SU-DHL-6 (cell line): ENCODE results near the gene DNMT1.

ENCODE experiments used
- EZH2phosphoT487 ChIP-seq: fragments of 200-600 bp; sonication (generic), shearing (Covaris generic); conservative IDR thresholded peaks from 2 replicates; pipeline ENCODE4 v1.6.1; 2018; ENCODE audit warnings: mild to moderate bottlenecking, antibody characterized with exemption, low read length, moderate library complexity, mixed read lengths
- TF ChIP-seq, protein P1 (sequence below): fragments of 200-600 bp; sonication (generic); IDR thresholded peaks from one replicate; pipeline ENCODE4 v1.5.1; 2017; ENCODE audit warnings: antibody characterized with exemption, mild to moderate bottlenecking, low read length, moderate library complexity; ENCODE audit not compliant: insufficient read depth, poor library complexity, severe bottlenecking

DNA sequence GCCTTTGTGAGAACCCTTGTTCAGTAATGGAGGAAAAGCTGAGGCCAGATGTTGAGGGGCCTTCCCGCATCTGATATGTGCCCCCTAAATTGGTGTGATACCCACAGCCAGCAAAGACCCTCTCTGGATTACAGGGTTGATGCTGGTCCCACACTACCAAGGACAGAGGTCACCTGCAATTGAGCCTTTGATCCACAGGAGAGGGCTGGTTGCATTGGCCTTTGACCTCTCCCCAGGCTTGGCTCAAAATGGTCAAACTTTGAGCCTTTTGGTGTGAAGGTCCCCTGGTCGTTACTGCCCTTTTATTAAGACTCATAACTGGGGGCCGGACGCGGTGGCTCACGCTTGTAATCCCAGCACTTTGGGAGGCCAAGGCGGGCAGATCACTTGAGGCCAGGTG lies 48.9 kb upstream of the DNMT1 start:
- TF ChIP-seq, protein P1, sequence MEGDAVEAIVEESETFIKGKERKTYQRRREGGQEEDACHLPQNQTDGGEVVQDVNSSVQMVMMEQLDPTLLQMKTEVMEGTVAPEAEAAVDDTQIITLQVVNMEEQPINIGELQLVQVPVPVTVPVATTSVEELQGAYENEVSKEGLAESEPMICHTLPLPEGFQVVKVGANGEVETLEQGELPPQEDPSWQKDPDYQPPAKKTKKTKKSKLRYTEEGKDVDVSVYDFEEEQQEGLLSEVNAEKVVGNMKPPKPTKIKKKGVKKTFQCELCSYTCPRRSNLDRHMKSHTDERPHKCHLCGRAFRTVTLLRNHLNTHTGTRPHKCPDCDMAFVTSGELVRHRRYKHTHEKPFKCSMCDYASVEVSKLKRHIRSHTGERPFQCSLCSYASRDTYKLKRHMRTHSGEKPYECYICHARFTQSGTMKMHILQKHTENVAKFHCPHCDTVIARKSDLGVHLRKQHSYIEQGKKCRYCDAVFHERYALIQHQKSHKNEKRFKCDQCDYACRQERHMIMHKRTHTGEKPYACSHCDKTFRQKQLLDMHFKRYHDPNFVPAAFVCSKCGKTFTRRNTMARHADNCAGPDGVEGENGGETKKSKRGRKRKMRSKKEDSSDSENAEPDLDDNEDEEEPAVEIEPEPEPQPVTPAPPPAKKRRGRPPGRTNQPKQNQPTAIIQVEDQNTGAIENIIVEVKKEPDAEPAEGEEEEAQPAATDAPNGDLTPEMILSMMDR, result no peak
- no peak for TF ChIP-seq EZH2phosphoT487
